Inflammatory macrophage treated with lipopolysaccharide for 1 hour (primary cell): ENCODE results near the gene BCAS1.
"Not testable (repeated sequence)": the region's sequence is repeated elsewhere in the genome, so short reads cannot be mapped to it uniquely, and the experiment has no call there.

ENCODE experiments used
- DNase-seq, 2 donors: peaks; one replicate each; pipeline ENCODE4 v3.0.0-alpha.2; 2020 to 2022

The BCAS1 gene

DNA sequence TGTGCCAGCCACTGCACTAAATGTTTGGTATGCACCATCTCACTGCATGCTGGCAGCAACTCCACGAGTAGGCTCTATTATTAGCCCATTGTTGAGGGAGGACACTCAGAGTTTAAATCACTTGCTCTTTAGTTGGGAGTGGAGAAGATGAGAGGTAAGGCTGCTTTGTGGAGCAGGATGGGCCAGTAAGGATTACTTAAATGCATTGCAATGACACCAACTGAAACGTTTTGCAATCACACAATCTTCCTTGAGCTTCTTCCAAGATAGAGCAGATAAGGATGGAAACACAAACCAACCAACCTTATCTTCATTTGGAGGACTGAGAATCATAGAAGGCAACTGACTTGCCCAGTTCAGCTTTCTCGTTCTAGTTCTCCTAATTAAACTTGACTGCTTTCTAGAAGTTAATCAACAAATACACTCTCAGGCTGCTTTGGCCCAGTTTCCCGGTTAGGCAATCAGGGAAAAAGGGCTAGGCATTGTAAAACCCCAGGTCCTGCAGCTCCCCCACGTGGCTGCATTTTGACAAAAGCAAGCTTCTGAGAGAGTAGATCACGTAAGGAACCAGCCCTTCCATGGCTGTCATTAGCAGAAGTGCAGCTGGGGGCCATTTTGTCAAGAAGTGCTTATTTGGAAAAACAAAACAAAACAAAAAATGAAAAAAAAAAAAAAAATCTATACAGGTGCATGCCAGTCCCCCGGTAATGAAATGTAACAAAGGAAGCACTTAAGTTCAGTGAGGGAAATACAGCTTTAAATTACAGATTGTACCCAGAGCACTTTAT lies 130.6 kb downstream of the BCAS1 start:
- peak; percentile 96 to 99 for DNase-seq

GRCh38 chr20:53939190-53939571 lies 131.2 kb downstream of the BCAS1 start:
- DNase-seq = peak in 1 of 2 donors; percentile 33

DNA sequence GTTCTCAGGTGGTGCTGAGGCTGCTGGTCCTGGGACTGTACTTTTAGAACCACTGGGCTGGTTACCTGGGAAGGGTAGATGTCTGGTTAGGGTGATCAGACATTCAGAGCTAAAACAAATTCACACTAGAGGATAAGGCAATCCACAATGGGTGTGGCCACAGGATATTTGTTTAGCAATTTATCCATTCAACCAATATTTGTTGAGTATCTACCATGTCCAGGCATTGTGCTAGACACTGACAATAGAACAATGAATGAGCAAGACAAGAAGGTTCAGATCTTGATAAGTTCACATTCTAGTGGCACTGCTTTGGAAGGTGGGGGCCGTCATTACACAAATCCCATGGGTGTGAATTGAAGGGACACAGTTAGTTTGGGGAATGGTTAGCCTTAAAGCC lies 131.7 kb downstream of the BCAS1 start:
- DNase-seq = no peak

DNA sequence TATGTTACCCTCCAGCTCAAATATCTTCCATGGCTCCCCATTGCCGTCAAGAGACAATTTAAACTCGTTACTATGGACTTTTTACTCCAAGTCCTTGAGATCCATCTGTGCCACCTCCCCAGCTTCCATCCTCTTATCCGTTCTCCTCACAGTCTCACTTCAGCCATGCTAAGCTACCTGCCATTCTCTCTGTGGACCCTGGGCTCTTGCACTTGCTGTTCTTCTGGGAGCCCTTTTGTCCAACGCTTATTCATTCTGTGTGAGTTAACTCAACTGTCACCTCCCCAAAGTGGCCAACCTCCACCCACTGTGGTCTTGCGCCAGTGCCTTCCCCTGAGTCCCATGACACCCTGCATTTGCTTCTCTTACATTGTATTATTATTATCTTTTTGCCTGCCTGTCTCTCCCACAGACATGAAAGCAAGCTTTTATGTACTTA lies 132.4 kb downstream of the BCAS1 start:
- DNase-seq = peak; percentile 77 to 87

- peak in 1 of 2 donors; percentile 50 for DNase-seq
Measured at GRCh38 chr20:53937339-53937741, 133.1 kb downstream of the BCAS1 start.

- peak; percentile 42 to 71 for DNase-seq
Measured at GRCh38 chr20:53935344-53936084, 134.9 kb downstream of the BCAS1 start.

GRCh38 chr20:53934421-53935343 lies 135.7 kb downstream of the BCAS1 start:
- DNase-seq = peak; percentile 86 to 92

DNA sequence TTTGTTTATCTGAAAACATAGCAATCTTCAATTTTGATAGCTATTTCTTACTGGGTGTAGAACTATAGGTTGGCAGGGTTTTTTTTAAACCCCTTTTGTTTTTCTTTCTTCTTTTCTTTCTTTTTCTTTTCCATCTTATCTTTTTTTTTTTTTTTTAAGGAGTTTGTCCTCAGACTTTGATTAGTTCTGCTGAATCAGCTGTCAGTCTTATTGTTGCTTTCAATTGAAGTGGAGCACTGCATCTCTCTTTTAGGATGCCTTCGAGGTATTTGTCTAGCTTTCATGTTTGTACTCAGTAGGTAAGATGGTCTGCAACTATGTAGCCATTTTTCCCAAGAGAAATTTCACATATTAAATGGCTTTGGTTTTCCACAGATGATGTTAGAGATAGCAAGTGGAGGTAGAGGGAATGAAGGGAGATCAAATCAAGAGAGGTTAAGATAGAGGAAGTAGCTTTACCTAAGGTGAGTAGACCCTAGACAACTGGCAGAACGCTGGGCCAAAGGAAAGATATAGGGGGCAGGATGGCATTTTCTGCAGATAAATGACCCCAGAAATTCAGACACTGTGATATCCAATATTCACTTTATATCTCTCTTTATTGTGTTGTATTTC lies 137.1 kb downstream of the BCAS1 start:
- no peak for DNase-seq

- not testable (repeated sequence) for DNase-seq
Measured at GRCh38 chr20:53932655-53933192, 137.7 kb downstream of the BCAS1 start.

- no peak for DNase-seq
Measured at GRCh38 chr20:53931597-53931996, 138.8 kb downstream of the BCAS1 start.

DNA sequence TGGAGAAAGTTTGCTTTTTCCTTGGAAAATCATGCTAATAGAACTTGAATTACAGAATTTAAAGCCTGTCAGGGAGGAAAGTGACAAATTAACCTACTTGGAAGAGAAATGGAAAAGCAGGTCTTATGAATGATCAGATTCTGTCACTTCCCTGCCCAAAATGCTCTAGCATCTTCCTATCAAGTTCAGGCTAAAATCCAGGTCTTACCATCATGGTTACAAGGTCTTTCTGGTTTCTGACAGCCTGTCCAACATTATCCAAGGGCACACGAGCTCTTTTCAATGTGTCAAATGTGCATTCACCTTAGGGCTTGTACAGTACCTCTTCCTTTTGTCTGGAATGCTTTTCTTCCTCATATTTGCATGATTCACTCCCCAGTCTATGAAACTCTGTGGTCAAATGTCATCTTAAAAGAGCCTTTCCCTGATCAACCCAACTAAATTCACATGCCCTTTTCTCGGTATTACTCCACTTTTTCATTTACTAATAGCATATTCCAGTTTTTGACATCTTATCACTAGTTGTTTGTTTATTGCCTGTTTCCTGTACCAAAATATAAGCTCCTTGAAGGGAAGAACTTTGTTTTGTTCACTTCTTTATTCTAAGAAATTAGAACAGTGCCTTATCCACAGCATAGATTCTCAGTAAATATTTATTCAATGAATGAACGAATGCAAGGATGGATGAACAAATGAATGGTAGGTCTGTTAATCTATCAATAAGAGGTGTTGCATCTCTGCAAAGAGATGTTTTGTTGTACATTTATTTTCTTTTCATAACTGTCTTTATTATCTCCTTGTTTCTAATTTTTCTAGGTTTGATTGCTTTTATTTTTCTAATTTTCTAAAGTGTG lies 139.5 kb downstream of the BCAS1 start:
- peak; percentile 45 to 65 for DNase-seq

- DNase-seq = no peak
Measured at GRCh38 chr20:53929974-53930650, 140.3 kb downstream of the BCAS1 start.

DNA sequence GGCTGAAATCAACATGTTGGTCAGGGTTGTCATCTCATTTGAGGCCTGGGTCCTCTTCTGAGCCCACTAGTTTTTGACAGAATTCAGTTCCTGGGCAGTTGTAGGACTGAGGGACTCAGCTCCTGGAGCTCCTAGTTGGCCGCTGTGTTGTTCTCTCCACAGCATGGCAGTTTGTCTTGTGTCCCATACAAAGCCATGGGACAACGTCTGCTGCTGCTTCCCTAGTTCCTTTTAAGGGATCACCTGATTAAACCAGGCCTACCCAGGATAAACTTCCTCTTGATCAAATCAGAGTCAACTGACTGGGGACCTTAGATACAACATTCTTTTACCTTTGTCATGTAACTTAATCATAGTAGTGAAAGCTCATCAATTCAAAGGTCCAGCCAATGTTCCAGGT lies 141.0 kb downstream of the BCAS1 start:
- peak in 1 of 2 donors; percentile 49 for DNase-seq

DNA sequence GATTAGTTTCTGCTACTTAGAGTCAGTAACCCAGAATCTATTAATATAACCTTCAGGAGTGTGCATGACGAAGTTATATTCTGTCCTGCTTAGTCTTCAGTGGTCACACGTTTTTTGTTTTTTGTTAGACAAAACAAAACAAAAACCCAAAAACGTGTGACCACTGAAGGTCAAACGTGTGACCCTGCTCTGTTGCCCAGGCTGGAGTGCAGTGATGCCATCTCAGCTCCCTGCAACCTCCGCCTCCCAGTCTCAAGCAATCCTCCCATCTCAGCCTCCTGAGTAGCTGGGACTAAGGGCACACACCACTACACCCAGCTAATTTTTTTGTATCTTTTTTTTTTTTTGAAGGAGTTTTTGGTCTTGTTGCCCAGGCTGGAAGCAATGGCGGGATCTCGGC lies 142.4 kb downstream of the BCAS1 start:
- no peak for DNase-seq

DNA sequence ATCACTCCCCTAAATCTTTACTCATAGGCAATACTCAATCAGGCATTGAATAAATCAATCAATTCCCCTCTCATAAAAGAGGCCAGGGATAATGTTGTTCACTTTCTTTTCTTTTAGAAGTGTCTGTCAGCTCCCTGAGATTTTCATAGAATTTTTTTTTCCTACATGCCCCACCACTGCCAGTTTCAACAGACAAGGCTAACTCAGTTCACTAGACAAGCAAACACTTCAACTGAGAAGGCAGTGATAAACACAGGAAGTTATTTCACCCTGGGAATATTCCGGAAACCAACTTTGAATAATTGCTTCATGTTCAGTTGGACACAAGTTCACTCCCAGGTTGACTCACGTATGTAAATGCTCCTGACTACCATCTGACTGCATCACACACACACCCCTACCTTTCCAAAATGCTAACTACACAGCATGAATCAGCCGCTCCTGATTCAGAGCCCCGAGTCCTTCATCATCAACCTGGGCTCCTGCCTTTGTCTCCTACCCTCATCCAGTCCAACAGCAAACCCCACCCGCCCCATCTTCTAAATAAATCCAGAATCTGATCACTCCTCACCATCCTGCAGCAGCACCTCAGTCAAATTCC lies 143.9 kb downstream of the BCAS1 start:
- DNase-seq = peak; percentile 92 to 97

- no peak for DNase-seq
Measured at GRCh38 chr20:53925651-53926401, 144.6 kb downstream of the BCAS1 start.

GRCh38 chr20:53923566-53924369 lies 146.6 kb downstream of the BCAS1 start:
- peak in 1 of 2 donors; percentile 37 for DNase-seq

DNA sequence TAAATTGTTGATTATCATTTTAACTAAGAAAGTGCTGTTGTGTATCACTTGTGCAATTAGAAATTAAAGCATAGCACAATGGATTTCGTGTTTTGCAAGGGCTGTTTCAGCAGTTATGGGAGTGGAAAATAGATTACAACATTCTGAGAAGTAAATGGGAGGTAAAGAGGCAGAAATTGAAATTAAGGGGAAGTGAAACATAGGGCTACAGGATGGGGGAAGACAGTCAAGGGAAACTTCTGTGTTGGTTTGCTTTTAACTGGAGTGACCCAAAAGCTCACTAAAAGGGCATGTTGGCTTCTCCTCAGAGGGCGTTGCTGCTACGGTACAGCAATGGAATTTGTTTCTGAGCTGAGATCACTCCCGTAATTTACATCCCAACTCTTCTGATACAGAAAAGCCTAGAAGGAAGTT lies 147.5 kb downstream of the BCAS1 start:
- peak; percentile 91 to 98 for DNase-seq
